Heart left ventricle (tissue), 16 donors: ENCODE data around the gene PUS7. TPM values are rescaled to one million over a fixed set of nuclear protein-coding genes. Genes with fewer than 3 reads are reported as not detected.

Experiments used
- ATAC-seq, 4 donors: fragments of 200-7000 bp; cut with Tn5 transposase; one replicate each; pipeline ENCODE4 v1.9.1; 2020 to 2022; ENCODE audit warnings: moderate library complexity in 4 of 4, mild to moderate bottlenecking in 3 of 4, moderate number of reproducible peaks in 1 of 4
- DNase-seq, 5 donors: peaks; one replicate each; pipeline ENCODE4 v3.0.0-alpha.2; 2020
- H3K27ac ChIP-seq, 12 donors: fragments of 200-600 bp; sonication (generic) in 4 of 12; one replicate each; pipeline versions ENCODE4 v1.5.0 to v1.8.0; 2016 to 2022; ENCODE audit warnings: mild to moderate bottlenecking in 2 of 12
- H3K27me3 ChIP-seq, 9 donors: fragments of 200-600 bp; sonication (generic) in 2 of 9; one replicate each; pipeline versions ENCODE4 v1.5.1 to v1.8.0; 2016 to 2022; ENCODE audit warnings: mild to moderate bottlenecking in 3 of 9
- H3K36me3 ChIP-seq, 9 donors: fragments of 200-600 bp; sonication (generic) in 2 of 9; one replicate each; pipeline versions ENCODE4 v1.5.0 to v1.8.0; 2018 to 2022; ENCODE audit warnings: mild to moderate bottlenecking in 2 of 9
- H3K4me1 ChIP-seq, 12 donors: fragments of 200-600 bp; sonication (generic) in 4 of 12; one replicate each; pipeline versions ENCODE4 v1.5.0 to v1.8.0; 2016 to 2022; ENCODE audit warnings: mild to moderate bottlenecking in 3 of 12
- H3K4me3 ChIP-seq, 12 donors: fragments of 200-600 bp; sonication (generic) in 4 of 12; one replicate each; pipeline versions ENCODE4 v1.5.0 to v1.8.0; 2017 to 2022; ENCODE audit warnings: mild to moderate bottlenecking in 9 of 12, moderate library complexity in 4 of 12
- H3K9me3 ChIP-seq, 12 donors: fragments of 200-600 bp; sonication (generic) in 4 of 12; one replicate each; pipeline versions ENCODE4 v1.5.0 to v1.8.0; 2016 to 2022; ENCODE audit warnings: mild to moderate bottlenecking in 1 of 12
- CTCF ChIP-seq, 12 donors: fragments of 200-600 bp; sonication (generic) in 4 of 12; IDR thresholded peaks; one replicate each; pipeline versions ENCODE4 v1.5.0 to v1.8.0; 2018 to 2022; ENCODE audit warnings: antibody characterized with exemption in 12 of 12, mild to moderate bottlenecking in 5 of 12
- POLR2A ChIP-seq, 2 donors: fragments of 450-650 bp; IDR thresholded peaks; one replicate each; pipeline ENCODE4 v1.6.1; 2017; ENCODE audit warnings: antibody characterized with exemption in 2 of 2, mild to moderate bottlenecking in 2 of 2, moderate library complexity in 2 of 2
- WGBS, 4 donors: extraction: QIAGEN DNeasy Blood & Tissue Kit in 2 of 4; methylation state at CpG; one replicate each; pipeline versions ENCODE4 v1.1.5 to v1.1.7; 2013 to 2018; 5-methylcytosine and 5-hydroxymethylcytosine counted together
- intact Hi-C, 10 donors: fragments of 100-400 bp; cut with DNase I; formaldehyde crosslinking; loops; one replicate each; pipeline versions ENCODE4 v1.11.1 to v1.14.2; 2022
- polyA plus RNA-seq, 2 donors: library from polyadenylated mRNA; stranded (reverse); fragments of 200-250 nt; gene quantifications; one replicate each; pipeline ENCODE4 v1.2.3, GENCODE V29; 2013
- total RNA-seq, 9 donors: library from RNA; depleted of rRNA in 2 of 9; stranded (reverse); fragments of >200 nt in 2 of 9; fragmentation: NEBNext Ultra II Directional in 3 of 9; extraction: Animal tissue kit (Norgen Biotek cat#: 25700) in 3 of 9; gene quantifications; one replicate each; pipeline versions ENCODE4 v1.1.0 to v1.2.4, GENCODE V29; 2016 to 2023
- donor health status: ischemic (EF 13 %, LVEDD 7.1; RV severe dilation, severe dysfunction).
- donor health status: healthy with polysubstance abuse.
- donor health status: DM: no; HTN: yes; CAD: no.
- donor health status: DM: no; HTN: no; CAD: no.
- donor health status: ischemic (EF 25% LVEDD 6.9; RV normal size, moderate dysfunction).
- donor health status: ischemic (EF 25% LVEDD 5.7; RV mildly dilated, moderate dysfunction).
- donor health status: healthy.
- donor health status: DM: yes; HTN: yes; CAD: no.
- donor health status: ischemic (EF 35%, LVEDD 5.7; RV mildly dilated, moderate dysfunction).
- donor health status: nonischemic (EF 11% LVEDD 7.7; RV severe dilation, severe dysfunction).
- donor health status: DM: yes; HTN: yes; CAD: no.
- donor health status: PGD.
- donor health status: ischemic (EF 29% LVEDD 5.4; RV normal size, mild dysfunction).
- donor health status: nonischemic (EF 23%, LVEDD 6.1; RV moderate dilation, normal function).

The PUS7 gene
- total and polyA plus RNA-seq, 11 donors = 1.9 to 7.9 (median 5.5) TPM

DNA sequence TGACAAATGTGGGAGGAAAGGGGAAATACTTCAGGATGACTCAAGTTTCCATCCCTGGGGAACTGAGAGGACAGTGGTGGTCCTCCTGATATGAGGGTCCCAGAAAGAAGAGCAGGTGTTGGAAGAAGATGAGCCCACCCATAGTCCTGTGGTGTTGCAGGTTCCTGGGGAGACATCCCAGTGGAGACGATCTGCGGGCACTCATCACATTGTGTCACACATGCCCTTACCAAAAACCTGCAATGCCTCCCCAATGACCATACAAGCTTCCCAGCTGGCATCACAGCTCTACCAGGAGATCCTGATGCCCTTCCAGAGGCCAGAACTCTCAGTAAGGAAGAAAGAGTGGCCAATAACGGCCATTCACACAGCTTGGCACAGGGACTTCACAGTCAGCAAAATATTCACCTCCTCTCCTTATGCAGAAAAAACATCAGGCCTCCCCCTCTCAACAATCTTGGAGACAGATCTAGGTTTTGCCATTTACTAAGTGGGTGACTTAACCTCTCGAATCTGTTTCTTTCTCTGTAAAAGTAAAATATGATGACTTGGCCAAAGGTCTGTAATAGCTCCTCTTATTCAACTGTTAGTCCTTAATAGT is 9.0 kb downstream of the PUS7 start:
- DNase-seq = no peak
- intact Hi-C loops = no loop called here
- H3K36me3 ChIP-seq = peaks cover 0 to 4% (median 0%) of the 10 kb centered on the region in 9 donors
- TF ChIP-seq POLR2A (IDR thresholded peaks at IDR 0.05) = no peak
- no peak for TF ChIP-seq CTCF (IDR thresholded peaks at IDR 0.05)
- H3K4me1 ChIP-seq = peaks cover 0 to 6% (median 0%) of the 10 kb centered on the region in 12 donors
- H3K27me3 ChIP-seq = no peaks in the 10 kb centered on the region
- no peak overlapping the region for H3K27ac ChIP-seq
- WGBS, 4 donors = 83 to 96% (median 94%) methylated on average over 4 of the region's 4 CpGs
- H3K4me3 ChIP-seq = no peak overlapping the region
- no peak for ATAC-seq
- H3K9me3 ChIP-seq = no peaks in the 10 kb centered on the region

GRCh38 chr7:105512415-105512814 is 9.7 kb downstream of the PUS7 start:
- H3K4me3 ChIP-seq = no peak overlapping the region
- no peak overlapping the region for H3K27ac ChIP-seq
- no peaks in the 10 kb centered on the region for H3K27me3 ChIP-seq
- peaks cover 0 to 9% (median 5%) of the 10 kb centered on the region in 9 donors for H3K36me3 ChIP-seq
- TF ChIP-seq POLR2A (IDR thresholded peaks at IDR 0.05) = no peak
- no peak for TF ChIP-seq CTCF (IDR thresholded peaks at IDR 0.05)
- no peaks in the 10 kb centered on the region for H3K9me3 ChIP-seq
- ATAC-seq (no peak), DNase-seq (no peak)
- intact Hi-C loops = no loop called here
- 73 to 90% (median 83%) methylated on average over 4 of the region's 4 CpGs for WGBS, 4 donors
- peaks cover 0 to 6% (median 0%) of the 10 kb centered on the region in 12 donors for H3K4me1 ChIP-seq

- no peak for DNase-seq
Measured at GRCh38 chr7:105502173-105502572, 19.9 kb downstream of the PUS7 start.

DNA sequence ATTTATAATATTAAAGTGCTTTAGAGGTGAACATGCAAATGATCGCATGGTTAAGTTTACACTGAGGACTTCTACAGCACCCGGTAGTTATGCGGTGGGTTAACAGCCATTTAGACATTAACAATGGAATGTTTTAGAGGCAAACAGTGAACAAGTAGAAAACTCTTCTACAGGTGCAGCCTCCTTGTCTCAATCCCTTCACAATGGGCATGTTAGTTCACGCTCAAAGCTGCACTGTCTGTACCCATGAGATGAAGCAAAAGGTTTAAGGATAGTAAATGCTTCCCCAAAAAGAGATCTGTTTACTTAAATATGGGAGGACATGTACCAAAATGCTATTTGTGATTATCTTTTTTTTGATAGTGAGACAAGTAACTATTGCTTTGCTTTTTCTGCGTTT is 25.1 kb downstream of the PUS7 start:
- no peak for TF ChIP-seq CTCF (IDR thresholded peaks at IDR 0.05)
- no peak for TF ChIP-seq POLR2A (IDR thresholded peaks at IDR 0.05)
- ATAC-seq (no peak), DNase-seq (no peak)
- H3K36me3 ChIP-seq = peaks cover 0 to 30% (median 20%) of the 10 kb centered on the region in 9 donors
- intact Hi-C loops = no loop called here
- no peak overlapping the region for H3K27ac ChIP-seq
- no peaks in the 10 kb centered on the region for H3K27me3 ChIP-seq
- H3K4me3 ChIP-seq = no peak overlapping the region
- WGBS, 4 donors = 79 to 88% (median 80%) methylated on average over 5 of the region's 5 CpGs
- peaks cover 0 to 8% (median 0%) of the 10 kb centered on the region in 12 donors for H3K4me1 ChIP-seq
- H3K9me3 ChIP-seq = no peaks in the 10 kb centered on the region

More at GRCh38 chr7:105502173-105502572, 19.9 kb downstream of the PUS7 start:
- Histone ChIP-seq H3K36me3 (peaks cover 0 to 72% (median 49%) of the 10 kb centered on the region in 9 donors), H3K27ac (no peak overlapping the region), H3K4me1 (peaks cover 0 to under 1% (median 0%) of the 10 kb centered on the region in 12 donors), H3K4me3 (no peak overlapping the region), H3K27me3 (no peaks in the 10 kb centered on the region), H3K9me3 (no peaks in the 10 kb centered on the region)
- ATAC-seq = no peak
- 91 to 95% (median 93%) methylated on average over 9 of the region's 9 CpGs for WGBS, 4 donors
- intact Hi-C loops = no loop called here
- no peak for TF ChIP-seq POLR2A (IDR thresholded peaks at IDR 0.05)
- no peak for TF ChIP-seq CTCF (IDR thresholded peaks at IDR 0.05)
